Fibroblast of villous mesenchyme (primary cell): ENCODE data around the gene MXRA5. TPM values are rescaled to one million over a fixed set of nuclear protein-coding genes. Genes with fewer than 3 reads are reported as not detected.
"Not testable (repeated sequence)": the region's sequence is repeated elsewhere in the genome, so short reads cannot be mapped to it uniquely, and the experiment has no call there.

Experiments used
- DNase-seq: peaks from one replicate; pipeline ENCODE4 v3.0.0-alpha.2; 2010; ENCODE audit warnings: low read depth
- H3K4me3 ChIP-seq: 2 replicates; pipeline ENCODE4 v1.5.1; 2011; ENCODE audit warnings: low read depth, mild to moderate bottlenecking, low read length
- CTCF ChIP-seq: IDR thresholded peaks from 2 replicates; pipeline ENCODE4 v1.5.1; 2012; ENCODE audit warnings: low read depth, mild to moderate bottlenecking, low read length; ENCODE audit not compliant: insufficient read depth
- total RNA-seq: library from RNA; depleted of rRNA; stranded (reverse); fragments of >200 nt; gene quantifications from 2 replicates; pipeline ENCODE4 v1.2.3, GENCODE V29; 2012

The MXRA5 gene
- total RNA-seq, 1 donor, result 20.7 TPM

- DNase-seq, result no peak
- TF ChIP-seq CTCF, result no peak
- no peak overlapping the region for H3K4me3 ChIP-seq
Measured at GRCh38 chrX:3290561-3290960, 55.9 kb downstream of the MXRA5 start.

- DNase-seq, result peak; percentile 82
- no peak for TF ChIP-seq CTCF
- peak overlapping the region; percentile 7 for H3K4me3 ChIP-seq
Measured at GRCh38 chrX:3286196-3286945, 60.1 kb downstream of the MXRA5 start.

- DNase-seq, result no peak
- TF ChIP-seq CTCF, result no peak
- H3K4me3 ChIP-seq, result no peak overlapping the region
Measured at GRCh38 chrX:3280706-3281105, 65.7 kb downstream of the MXRA5 start.

- DNase-seq, H3K4me3 ChIP-seq: not testable (repeated sequence)
Measured at GRCh38 chrX:3273668-3274067, 72.8 kb downstream of the MXRA5 start.

GRCh38 chrX:3271834-3272186, 74.6 kb downstream of the MXRA5 start:
- TF ChIP-seq CTCF, result no peak
- peak; percentile 50 for DNase-seq
- H3K4me3 ChIP-seq, result peak overlapping the region; percentile 7

- no peak for DNase-seq
- TF ChIP-seq CTCF, result no peak
- peak overlapping the region; percentile 7 for H3K4me3 ChIP-seq
Measured at GRCh38 chrX:3271183-3271833, 75.1 kb downstream of the MXRA5 start.

- no peak for TF ChIP-seq CTCF
- DNase-seq, result peak; percentile 72
- no peak overlapping the region for H3K4me3 ChIP-seq
Measured at GRCh38 chrX:3268829-3269228, 77.6 kb downstream of the MXRA5 start.
